OCI-LY7 (cell line): Measurements from ENCODE around the gene KLHL28. TPM values are rescaled to one million over a fixed set of nuclear protein-coding genes. Genes with fewer than 3 reads are reported as not detected.

Experiments
- BruUV-seq: library from RNA; stranded (reverse); fragments of 400-500 nt; replicated peaks from 2 replicates; lab custom pipeline; 2021; lab: Mats Ljungman, UMichigan
- CTCF ChIA-PET: fragments of 300-600 bp; sonication (Branson Sonifier 250); formaldehyde crosslinking; loops from one replicate; lab custom pipeline; 2022; ENCODE audit warnings: antibody characterized with exemption; ENCODE audit not compliant: unreplicated experiment; lab: Charles Lee
- POLR2A ChIA-PET: fragments of 300-600 bp; sonication (Branson Sonifier 250); formaldehyde crosslinking; loops from one replicate; lab custom pipeline; 2022; ENCODE audit warnings: antibody characterized with exemption; lab: Charles Lee
- DNase-seq: peaks from one replicate; pipeline ENCODE4 v3.0.0-alpha.2; 2015; ENCODE audit warnings: low spot score
- H2AFZ ChIP-seq: fragments of 200-600 bp; sonication (generic), shearing (Covaris generic); 2 replicates; pipeline ENCODE4 v1.6.1; 2014; ENCODE audit warnings: mild to moderate bottlenecking, antibody characterized with exemption, low read length, moderate library complexity
- H3K27ac ChIP-seq: fragments of 200-600 bp; sonication (generic); 2 replicates; pipeline ENCODE4 v1.5.1; 2014; ENCODE audit warnings: mixed run types, low read depth, mild to moderate bottlenecking, moderate library complexity, low read length, inconsistent platforms; ENCODE audit not compliant: poor library complexity, severe bottlenecking
- H3K36me3 ChIP-seq: fragments of 200-600 bp; sonication (generic); 2 replicates; pipeline ENCODE4 v1.6.1; 2014; ENCODE audit warnings: mild to moderate bottlenecking, antibody characterized with exemption, low read length, moderate library complexity, mixed read lengths; ENCODE audit not compliant: insufficient read depth
- H3K4me1 ChIP-seq: fragments of 200-600 bp; sonication (generic); 2 replicates; pipeline ENCODE4 v1.5.1; 2014; ENCODE audit warnings: mild to moderate bottlenecking, low read length; ENCODE audit not compliant: insufficient read depth, poor library complexity, severe bottlenecking
- H3K4me2 ChIP-seq: fragments of 200-600 bp; sonication (generic); 2 replicates; pipeline ENCODE4 v1.6.1; 2014; ENCODE audit warnings: mild to moderate bottlenecking, low read length
- H3K4me3 ChIP-seq: fragments of 200-600 bp; sonication (generic); 2 replicates; pipeline ENCODE4 v1.5.1; 2014; ENCODE audit warnings: mild to moderate bottlenecking, low read depth, low read length; ENCODE audit not compliant: poor library complexity, severe bottlenecking
- H3K79me2 ChIP-seq: fragments of 200-600 bp; sonication (generic); 2 replicates; pipeline ENCODE4 v1.6.1; 2016; ENCODE audit warnings: low read depth, mild to moderate bottlenecking, low read length, moderate library complexity, mixed read lengths; ENCODE audit not compliant: insufficient read depth
- H3K9me2 ChIP-seq: fragments of 200-600 bp; sonication (generic); 2 replicates; pipeline ENCODE4 v1.6.1; 2016; ENCODE audit warnings: mild to moderate bottlenecking, low read length, mixed read lengths; ENCODE audit not compliant: insufficient read depth
- H3K9me3 ChIP-seq: fragments of 200-600 bp; sonication (generic); 2 replicates; pipeline ENCODE4 v1.6.1; 2014; ENCODE audit warnings: mild to moderate bottlenecking, mixed run types, low read length, mixed read lengths
- H4K20me1 ChIP-seq: fragments of 200-600 bp; sonication (generic); 2 replicates; pipeline ENCODE4 v1.6.1; 2014; ENCODE audit warnings: mild to moderate bottlenecking, antibody characterized with exemption, low read length, moderate library complexity, mixed read lengths; ENCODE audit not compliant: insufficient read depth
- CTCF ChIP-seq: fragments of 200-600 bp; sonication (generic); conservative IDR thresholded peaks from 2 replicates; pipeline ENCODE4 v1.5.1; 2014; ENCODE audit warnings: mild to moderate bottlenecking, antibody characterized with exemption, low read length, moderate library complexity, mixed read lengths
- EZH2phosphoT487 ChIP-seq: fragments of 200-600 bp; sonication (generic); IDR thresholded peaks from 2 replicates; pipeline ENCODE4 v1.6.1; 2018; ENCODE audit warnings: low read depth, borderline replicate concordance, mild to moderate bottlenecking, mixed run types, antibody characterized with exemption, low read length, moderate library complexity, mixed read lengths
- intact Hi-C: fragments of 100-400 bp; cut with micrococcal nuclease; formaldehyde crosslinking; loops from one replicate; pipeline ENCODE4 v1.10.0; 2022; ENCODE audit not compliant: unreplicated experiment
- total RNA-seq, 2 experiments: library from RNA; depleted of rRNA in 1 of 2; stranded (reverse); fragments of >200 nt in 1 of 2; shearing (Covaris generic) in 1 of 2; gene quantifications; 2 replicates each; pipeline ENCODE4 v1.2.3, GENCODE V29; 2014 to 2022

KLHL28 gene
- total RNA-seq, 2 experiments from 2014 or later, result 10.6 to 11.9 TPM

GRCh38 chr14:44981198-44981597, 19.5 kb upstream of the KLHL28 start:
- TF ChIP-seq CTCF (no peak), EZH2phosphoT487 (no peak)
- H3K4me3 ChIP-seq, result no peak overlapping the region
- H3K4me1 ChIP-seq, result no peaks in the 10 kb centered on the region
- H3K79me2 ChIP-seq, result peaks cover 95% of the 10 kb centered on the region
- no peak for DNase-seq
- no peak overlapping the region for H3K4me2 ChIP-seq
- intact Hi-C loops, result no loop called here
- no peak overlapping the region for H3K27ac ChIP-seq
- H2AFZ ChIP-seq, result no peak overlapping the region
- H3K9me3 ChIP-seq, result no peaks in the 10 kb centered on the region
- no TSS peak for BruUV-seq
- CTCF ChIA-PET, result interaction anchor here (0.6 kb wide), 1 partner anchor 573 kb away, joined by 3 read pairs; no protein-coding TSS in a partner anchor
- H3K36me3 ChIP-seq, result peaks cover 23% of the 10 kb centered on the region
- POLR2A ChIA-PET, result interaction anchor here (0.8 kb wide), 1 partner anchor 134 kb away, joined by 3 read pairs; no protein-coding TSS in a partner anchor
- H4K20me1 ChIP-seq, result no peaks in the 10 kb centered on the region
- no peaks in the 10 kb centered on the region for H3K9me2 ChIP-seq

GRCh38 chr14:44979740-44980356, 18.1 kb upstream of the KLHL28 start:
- POLR2A ChIA-PET, result interaction anchor here (1.0 to 1.8 kb wide), 5 partner anchors 10 to 268 kb away, joined by 3 to 8 read pairs (median 4); partner anchors contain the start of genes KLHL28 and TOGARAM1
- H3K36me3 ChIP-seq, result peaks cover 21% of the 10 kb centered on the region
- peaks cover 95% of the 10 kb centered on the region for H3K79me2 ChIP-seq
- intact Hi-C loops, result no loop called here
- H3K27ac ChIP-seq, result no peak overlapping the region
- H3K4me3 ChIP-seq, result no peak overlapping the region
- H3K9me3 ChIP-seq, result no peaks in the 10 kb centered on the region
- no peaks in the 10 kb centered on the region for H3K4me1 ChIP-seq
- TF ChIP-seq EZH2phosphoT487 (no peak), CTCF (no peak)
- no TSS peak for BruUV-seq
- no peaks in the 10 kb centered on the region for H3K9me2 ChIP-seq
- CTCF ChIA-PET, result no interaction called here
- no peak overlapping the region for H2AFZ ChIP-seq
- H4K20me1 ChIP-seq, result no peaks in the 10 kb centered on the region
- DNase-seq, result no peak
- H3K4me2 ChIP-seq, result no peak overlapping the region

GRCh38 chr14:44979273-44979672, 17.5 kb upstream of the KLHL28 start:
- Histone ChIP-seq H4K20me1 (no peaks in the 10 kb centered on the region), H3K36me3 (peaks cover 21% of the 10 kb centered on the region), H2AFZ (no peak overlapping the region), H3K79me2 (peaks cover 95% of the 10 kb centered on the region), H3K4me2 (no peak overlapping the region), H3K4me1 (no peaks in the 10 kb centered on the region), H3K9me3 (no peaks in the 10 kb centered on the region; the same call in 1 of the 2 replicates), H3K4me3 (no peak overlapping the region), H3K27ac (no peak overlapping the region), H3K9me2 (no peaks in the 10 kb centered on the region)
- intact Hi-C loops, result no loop called here
- no TSS peak for BruUV-seq
- TF ChIP-seq EZH2phosphoT487 (no peak), CTCF (no peak)
- POLR2A ChIA-PET, result interaction anchor here (0.9 to 1.8 kb wide), 8 partner anchors 9 to 268 kb away, joined by 3 to 8 read pairs (median 4); partner anchors contain the start of genes KLHL28 and TOGARAM1
- DNase-seq, result no peak
- CTCF ChIA-PET, result no interaction called here
